IPS-15b (cell line): ENCODE results near the gene EIF2D.

Source experiments
- H3K27me3 ChIP-seq: one replicate; pipeline ENCODE4 v1.6.1; 2013; ENCODE audit warnings: low read length; ENCODE audit not compliant: control insufficient read depth, insufficient read depth
- H3K36me3 ChIP-seq: one replicate; pipeline ENCODE4 v1.6.1; 2013; ENCODE audit warnings: low read length; ENCODE audit not compliant: control insufficient read depth, insufficient read depth
- H3K4me1 ChIP-seq: one replicate; pipeline ENCODE4 v1.6.1; 2013; ENCODE audit warnings: mild to moderate bottlenecking, low read length; ENCODE audit not compliant: control insufficient read depth, insufficient read depth
- H3K4me3 ChIP-seq: one replicate; pipeline ENCODE4 v1.5.1; 2013; ENCODE audit warnings: low read depth, low read length
- H3K9ac ChIP-seq: one replicate; pipeline ENCODE4 v1.6.1; 2013; ENCODE audit warnings: low read depth, mild to moderate bottlenecking, low read length
- H3K9me3 ChIP-seq: one replicate; pipeline ENCODE4 v1.6.1; 2013; ENCODE audit warnings: mild to moderate bottlenecking, low read length; ENCODE audit not compliant: control insufficient read depth, insufficient read depth

EIF2D gene

DNA sequence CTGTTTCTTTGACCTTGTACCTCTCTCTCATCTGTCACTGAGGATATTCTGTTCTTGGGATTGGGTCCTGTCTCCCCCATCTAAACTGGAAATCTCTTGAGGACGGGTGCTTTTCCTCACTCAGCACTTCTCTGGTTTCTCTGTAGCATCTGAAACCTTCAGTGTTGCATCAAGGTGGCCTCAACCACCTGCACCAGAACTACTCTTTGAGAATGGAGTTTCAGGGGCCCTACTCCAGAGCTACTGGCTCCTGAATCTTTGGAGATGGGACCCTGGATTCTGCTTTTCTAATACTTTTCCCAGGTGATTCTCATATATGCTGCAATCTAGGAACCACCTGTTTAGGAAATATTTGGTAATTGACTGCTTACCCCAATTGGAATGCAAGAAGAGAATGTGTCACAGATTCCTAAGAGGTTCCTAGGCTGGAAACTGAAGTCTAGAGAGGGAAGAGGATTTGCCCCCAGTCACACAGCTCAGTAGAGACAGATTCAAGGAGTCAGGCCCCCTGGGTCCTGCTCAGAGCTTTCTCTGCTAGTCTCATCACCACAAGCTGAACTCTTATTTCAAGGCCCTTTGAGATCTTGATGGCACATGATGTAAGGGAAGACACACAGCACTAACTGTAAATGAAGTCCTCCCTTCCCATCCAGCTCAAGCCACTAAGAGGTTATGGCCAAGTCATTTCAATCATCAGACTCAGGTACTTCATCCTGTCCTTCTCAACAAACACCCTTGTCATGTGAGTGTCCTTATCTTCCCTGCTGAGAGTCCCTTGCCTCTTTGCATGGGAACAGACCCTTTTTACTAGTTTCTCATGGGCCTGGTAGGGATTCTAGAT lies 48.7 kb downstream of the EIF2D start:
- H3K9ac ChIP-seq: no peak overlapping the region

DNA sequence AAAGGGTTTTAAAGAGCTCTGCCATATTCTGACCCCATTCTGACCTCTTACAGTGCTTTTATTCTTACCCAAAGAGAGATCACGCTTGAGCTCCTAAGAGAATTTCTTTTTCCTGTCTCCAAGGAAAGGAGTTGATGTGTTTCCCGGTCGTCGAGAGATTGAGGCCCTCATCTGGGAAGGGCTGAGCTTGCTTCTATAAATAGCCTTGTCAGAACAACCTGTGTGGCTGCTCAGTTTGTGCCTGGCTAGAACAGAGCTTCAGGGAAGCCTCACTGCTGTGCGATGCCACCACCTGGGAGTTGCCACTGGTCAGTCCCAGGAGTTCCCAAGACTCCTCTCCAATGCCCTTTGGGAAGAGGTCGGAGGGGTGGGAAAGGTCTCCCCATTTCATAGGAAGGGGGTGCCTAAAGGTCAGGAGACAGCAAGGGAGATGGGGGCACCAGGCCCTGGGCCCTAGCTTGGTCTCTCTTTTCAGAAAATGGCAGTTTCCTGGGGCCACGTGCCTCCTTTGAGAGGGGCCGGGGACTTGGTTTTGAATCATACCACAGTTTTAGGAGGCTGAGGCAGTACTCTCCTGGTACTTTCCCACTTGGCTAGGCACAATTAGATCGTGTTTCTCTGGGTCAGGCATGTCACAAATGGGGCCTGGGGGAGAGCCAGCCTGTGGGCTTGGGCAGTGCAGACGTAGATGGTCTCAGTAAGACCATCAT lies 52.1 kb downstream of the EIF2D start:
- H3K36me3 ChIP-seq: no peaks in the 10 kb centered on the region
- no peaks in the 10 kb centered on the region for H3K9me3 ChIP-seq
- no peak overlapping the region for H3K9ac ChIP-seq
- H3K27me3 ChIP-seq: peaks cover 49% of the 10 kb centered on the region
- no peak overlapping the region for H3K4me3 ChIP-seq
- peaks cover 7% of the 10 kb centered on the region for H3K4me1 ChIP-seq

More for the DNA sequence above, 48.7 kb downstream of the EIF2D start:
- Histone ChIP-seq H3K27me3 (peaks cover 26% of the 10 kb centered on the region), H3K4me1 (no peaks in the 10 kb centered on the region), H3K4me3 (no peak overlapping the region), H3K9me3 (no peaks in the 10 kb centered on the region), H3K36me3 (no peaks in the 10 kb centered on the region)

DNA sequence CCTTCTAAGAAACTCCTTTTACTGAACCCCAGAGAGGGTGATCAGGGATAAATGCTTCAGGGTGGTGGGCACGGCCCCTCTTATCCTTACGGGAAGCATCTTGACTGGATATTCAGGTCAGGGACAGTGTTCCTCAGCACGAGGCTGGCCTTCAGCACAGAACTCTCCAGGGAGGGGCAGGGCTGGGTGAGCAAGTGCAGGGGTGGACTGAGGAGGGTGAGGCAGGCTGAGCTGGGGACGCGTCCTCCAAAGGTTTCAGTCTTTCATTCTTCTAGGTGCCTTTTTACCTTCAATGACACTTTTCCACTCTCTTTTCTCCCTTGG lies 52.6 kb downstream of the EIF2D start:
- Histone ChIP-seq H3K9ac (no peak overlapping the region), H3K36me3 (no peaks in the 10 kb centered on the region), H3K9me3 (no peaks in the 10 kb centered on the region), H3K4me1 (peaks cover 7% of the 10 kb centered on the region), H3K27me3 (peaks cover 49% of the 10 kb centered on the region), H3K4me3 (no peak overlapping the region)

DNA sequence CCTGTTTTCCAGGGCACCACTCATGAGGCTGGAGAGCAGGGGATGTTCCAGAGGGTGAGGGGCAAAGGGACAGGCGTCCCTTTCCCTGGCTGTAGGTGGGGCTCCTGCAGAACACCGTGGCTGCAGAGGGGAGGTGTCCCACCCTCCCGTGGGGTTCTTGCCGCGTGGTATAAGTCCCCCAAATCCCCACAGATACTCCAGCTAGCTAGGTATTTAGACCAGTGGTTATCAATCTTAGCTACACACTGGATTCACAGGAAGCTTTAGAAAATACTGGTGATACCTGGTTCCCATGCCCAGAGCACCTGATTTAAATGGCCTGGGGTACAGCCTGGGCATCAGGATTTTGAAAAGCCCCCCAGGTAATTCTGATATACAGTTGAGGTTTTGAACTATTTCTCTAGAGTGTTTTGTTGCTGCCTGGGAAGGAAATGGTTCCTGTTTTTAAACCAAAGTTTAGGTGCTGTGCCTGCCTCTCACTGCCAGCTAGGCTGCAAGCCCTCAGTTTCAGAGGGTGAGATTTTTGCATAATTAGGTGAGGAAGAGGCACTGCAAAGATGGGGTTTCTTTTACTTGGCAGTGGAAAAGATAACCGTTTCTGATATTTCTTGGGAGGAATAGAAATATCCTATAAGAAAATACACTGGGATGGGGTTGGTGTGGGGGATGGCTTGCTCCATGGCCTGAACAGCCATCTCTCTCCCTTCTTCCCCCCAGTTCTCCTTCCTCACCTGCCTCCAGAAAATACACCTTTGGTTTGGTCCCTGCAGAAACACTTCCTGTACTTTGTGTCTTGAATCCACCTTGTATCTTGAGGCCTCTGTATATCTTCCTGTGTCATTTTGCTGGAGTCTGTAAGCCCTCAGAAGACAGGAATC lies 53.2 kb downstream of the EIF2D start:
- H3K27me3 ChIP-seq: peaks cover 53% of the 10 kb centered on the region
- H3K4me1 ChIP-seq: peaks cover 7% of the 10 kb centered on the region
- no peaks in the 10 kb centered on the region for H3K9me3 ChIP-seq
- no peak overlapping the region for H3K9ac ChIP-seq
- H3K4me3 ChIP-seq: no peak overlapping the region
- H3K36me3 ChIP-seq: no peaks in the 10 kb centered on the region

DNA sequence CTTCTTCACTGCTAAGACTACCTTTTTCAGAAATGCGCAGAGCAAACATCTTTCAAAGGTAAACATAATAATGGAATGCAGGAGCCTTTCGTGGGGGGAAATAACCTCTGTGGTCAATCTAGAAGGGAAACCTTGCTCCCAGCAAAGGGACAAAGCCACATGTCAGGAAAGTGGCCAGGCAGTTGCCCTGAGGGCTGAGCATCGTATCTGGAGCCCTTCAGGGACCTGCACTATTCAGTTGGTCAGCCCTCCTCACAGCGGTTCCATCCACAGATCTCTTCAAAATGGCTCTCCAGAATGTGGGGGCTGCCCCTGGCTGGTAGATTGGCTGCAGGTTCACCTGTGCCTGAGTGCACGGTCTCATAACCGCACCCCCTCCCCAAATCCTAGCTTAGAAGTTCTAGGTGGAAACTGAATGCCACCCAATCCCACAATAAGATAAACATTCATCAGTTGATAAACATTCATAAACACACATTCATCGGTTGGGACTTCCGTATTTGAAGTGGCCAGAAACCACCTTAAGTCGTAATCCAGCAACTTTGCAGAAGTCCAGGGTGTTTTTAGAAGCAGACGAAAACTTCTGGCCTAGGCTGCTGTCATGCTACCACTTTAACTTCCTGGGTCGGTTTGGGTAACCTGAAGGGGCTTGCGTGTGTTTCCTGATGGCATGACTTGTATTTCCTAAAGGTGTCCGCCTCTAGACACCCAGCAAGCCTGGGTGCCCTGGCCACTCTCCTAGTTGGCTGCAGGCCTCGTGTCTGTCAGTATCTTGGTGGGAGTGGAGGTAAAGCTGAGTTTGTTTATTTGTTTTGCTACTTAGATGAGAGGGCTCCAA lies 54.4 kb downstream of the EIF2D start:
- Histone ChIP-seq H3K9ac (no peak overlapping the region), H3K4me1 (peaks cover 7% of the 10 kb centered on the region), H3K9me3 (no peaks in the 10 kb centered on the region), H3K4me3 (peak overlapping the region; percentile 47), H3K27me3 (peaks cover 53% of the 10 kb centered on the region), H3K36me3 (no peaks in the 10 kb centered on the region)

DNA sequence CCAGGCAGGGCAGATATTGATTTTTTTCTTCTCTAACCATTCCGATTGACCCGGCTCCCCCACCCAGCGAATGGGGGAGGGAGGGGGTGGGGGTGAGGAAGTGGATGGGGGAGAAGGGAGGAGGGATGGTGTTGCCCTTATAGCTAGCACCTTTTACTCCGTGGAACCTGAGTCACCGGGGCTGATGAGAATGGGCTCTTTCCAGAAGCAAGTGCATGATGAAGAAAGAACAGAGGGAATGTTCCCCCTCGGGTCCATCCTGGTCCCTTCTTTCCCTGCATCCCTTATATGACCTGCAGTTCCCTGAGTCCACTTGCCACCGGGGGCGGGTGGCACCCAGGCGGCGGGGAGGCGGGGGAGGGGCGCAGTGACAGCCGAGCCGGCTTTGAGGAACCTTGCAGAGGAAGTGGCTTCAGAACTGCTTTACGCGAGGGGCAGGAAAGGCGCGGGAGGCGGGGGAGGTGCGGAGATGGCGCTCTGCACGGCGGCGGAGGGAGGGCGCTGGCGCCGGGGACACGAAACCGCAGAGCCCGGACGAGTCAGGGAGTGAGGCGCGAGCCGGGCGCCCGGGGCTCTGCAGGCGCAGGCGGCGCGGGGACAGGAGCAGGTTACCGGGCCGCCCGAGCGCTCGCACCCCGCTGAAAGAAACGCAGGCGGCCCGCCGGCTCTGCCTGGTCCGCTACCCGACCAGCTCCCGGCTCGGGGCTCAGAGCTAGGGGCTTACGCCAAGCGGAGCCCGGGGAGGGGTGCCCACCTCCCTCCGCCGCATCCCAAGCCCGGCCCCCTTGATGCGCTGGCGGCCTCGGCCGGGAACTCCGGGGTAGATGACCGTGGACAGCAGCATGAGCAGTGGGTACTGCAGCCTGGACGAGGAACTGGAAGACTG lies 55.3 kb downstream of the EIF2D start:
- Histone ChIP-seq H3K4me1 (peaks cover 7% of the 10 kb centered on the region), H3K36me3 (no peaks in the 10 kb centered on the region), H3K9ac (peak overlapping the region; percentile 32), H3K27me3 (peaks cover 53% of the 10 kb centered on the region), H3K4me3 (peak overlapping the region; percentile 47), H3K9me3 (no peaks in the 10 kb centered on the region)

DNA sequence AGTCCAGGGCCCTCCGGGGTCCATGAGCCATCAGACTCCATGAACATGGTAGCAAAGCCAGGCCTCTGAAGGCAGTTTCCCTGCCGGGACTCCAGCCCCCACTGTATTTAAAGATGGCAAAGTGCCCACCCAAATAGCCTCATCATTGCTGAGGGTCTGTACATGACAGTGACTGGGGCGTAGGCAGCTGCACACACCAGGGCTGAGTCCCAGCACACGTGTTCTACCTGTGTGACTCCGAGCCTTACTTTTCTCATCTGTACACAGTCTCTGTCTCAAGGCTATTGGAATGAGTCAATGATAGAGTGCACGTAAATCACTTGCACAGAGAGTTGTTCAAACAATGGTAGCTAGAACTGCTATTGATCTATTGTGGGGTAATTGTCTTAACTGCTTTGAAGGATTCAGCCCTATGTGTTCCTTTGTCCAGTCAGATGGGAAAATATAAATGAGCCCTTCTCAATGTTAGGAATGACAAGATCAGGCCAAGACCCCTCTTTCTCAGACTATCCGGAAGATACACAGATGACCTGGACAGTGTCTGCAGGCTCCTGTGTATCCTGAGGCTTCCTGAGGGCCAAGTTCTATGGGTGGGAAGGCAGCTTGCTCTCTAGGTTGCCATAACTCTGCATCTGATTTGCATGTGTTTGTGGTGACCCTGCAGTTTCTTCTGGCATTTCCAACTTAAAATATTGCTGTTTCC lies 56.1 kb downstream of the EIF2D start:
- no peaks in the 10 kb centered on the region for H3K36me3 ChIP-seq
- H3K4me1 ChIP-seq: peaks cover 7% of the 10 kb centered on the region
- H3K9me3 ChIP-seq: no peaks in the 10 kb centered on the region
- no peak overlapping the region for H3K9ac ChIP-seq
- peaks cover 53% of the 10 kb centered on the region for H3K27me3 ChIP-seq
- H3K4me3 ChIP-seq: peak overlapping the region; percentile 47

DNA sequence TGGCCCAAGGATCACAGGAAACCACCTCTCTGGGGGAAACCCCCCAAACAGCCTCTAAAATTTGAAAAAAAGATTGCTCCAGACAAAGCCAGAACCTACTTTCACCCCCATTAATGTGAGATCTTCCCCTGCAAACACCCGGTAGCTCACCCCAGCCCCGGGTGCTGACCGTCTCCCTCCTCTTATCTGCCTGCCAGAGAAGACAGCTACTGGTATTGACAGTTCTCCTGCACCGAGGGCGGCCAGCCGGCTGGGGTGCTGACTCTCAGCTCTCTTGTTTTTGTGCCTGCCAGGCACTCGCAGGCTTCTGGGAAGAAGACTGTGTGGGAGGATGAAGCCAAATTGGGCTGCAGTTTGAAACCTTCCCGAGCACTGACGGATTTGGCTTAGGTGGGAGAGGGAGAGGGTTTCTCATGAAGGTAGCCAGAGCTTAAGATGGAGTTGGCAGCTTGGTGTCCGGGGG lies 56.8 kb downstream of the EIF2D start:
- Histone ChIP-seq H3K9ac (no peak overlapping the region), H3K27me3 (peaks cover 52% of the 10 kb centered on the region), H3K36me3 (no peaks in the 10 kb centered on the region), H3K9me3 (no peaks in the 10 kb centered on the region), H3K4me3 (no peak overlapping the region), H3K4me1 (peaks cover 7% of the 10 kb centered on the region)

DNA sequence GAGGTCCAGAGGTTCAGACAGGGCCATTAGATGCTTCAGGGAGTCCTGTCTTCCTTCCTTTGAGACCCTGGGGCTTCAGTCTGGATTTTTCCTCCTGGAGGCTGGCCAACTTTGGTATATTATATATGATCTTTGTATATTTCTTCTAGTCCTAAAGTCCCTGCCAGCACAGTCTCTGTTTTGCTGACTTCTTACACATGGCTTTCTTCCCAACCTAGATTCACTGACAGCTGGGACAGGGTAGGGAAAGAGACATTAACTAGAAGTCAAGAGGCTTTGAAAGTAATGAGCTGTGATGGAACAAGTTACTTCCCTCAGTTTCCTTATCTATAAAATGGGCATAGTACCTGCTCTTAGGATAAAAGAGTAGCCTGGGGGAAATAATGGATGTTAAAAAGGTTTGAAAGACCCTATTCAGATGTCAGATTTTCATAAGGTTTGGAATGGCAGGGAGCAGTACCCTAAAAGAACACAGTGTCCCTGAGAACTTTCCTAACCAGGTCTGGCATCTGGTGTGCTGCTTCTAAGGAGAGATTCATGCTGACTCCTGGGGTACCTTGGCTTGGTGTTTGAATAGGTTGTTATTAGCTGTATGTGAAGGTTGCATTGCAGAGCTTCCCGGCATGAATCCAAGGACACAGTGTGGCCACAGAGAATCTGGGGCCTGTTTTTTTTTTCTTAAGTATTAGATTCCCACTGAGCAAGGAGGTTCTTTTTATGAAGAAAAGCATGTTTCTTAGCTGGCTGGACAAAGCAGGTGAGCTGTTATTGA lies 57.4 kb downstream of the EIF2D start:
- Histone ChIP-seq H3K36me3 (no peaks in the 10 kb centered on the region), H3K4me3 (no peak overlapping the region), H3K9me3 (no peaks in the 10 kb centered on the region), H3K9ac (no peak overlapping the region), H3K27me3 (peaks cover 49% of the 10 kb centered on the region), H3K4me1 (peaks cover 7% of the 10 kb centered on the region)
